Heart left ventricle (tissue), 16 donors: ENCODE data around the gene CHST11. TPM values are rescaled to one million over a fixed set of nuclear protein-coding genes. Genes with fewer than 3 reads are reported as not detected.

Experiments used
- ATAC-seq, 4 donors: fragments of 200-7000 bp; cut with Tn5 transposase; one replicate each; pipeline ENCODE4 v1.9.1; 2020 to 2022; ENCODE audit warnings: moderate library complexity in 4 of 4, mild to moderate bottlenecking in 3 of 4, moderate number of reproducible peaks in 1 of 4
- DNase-seq, 5 donors: peaks; one replicate each; pipeline ENCODE4 v3.0.0-alpha.2; 2020
- H3K27ac ChIP-seq, 12 donors: fragments of 200-600 bp; sonication (generic) in 4 of 12; one replicate each; pipeline versions ENCODE4 v1.5.0 to v1.8.0; 2016 to 2022; ENCODE audit warnings: mild to moderate bottlenecking in 2 of 12
- H3K27me3 ChIP-seq, 9 donors: fragments of 200-600 bp; sonication (generic) in 2 of 9; one replicate each; pipeline versions ENCODE4 v1.5.1 to v1.8.0; 2016 to 2022; ENCODE audit warnings: mild to moderate bottlenecking in 3 of 9
- H3K36me3 ChIP-seq, 9 donors: fragments of 200-600 bp; sonication (generic) in 2 of 9; one replicate each; pipeline versions ENCODE4 v1.5.0 to v1.8.0; 2018 to 2022; ENCODE audit warnings: mild to moderate bottlenecking in 2 of 9
- H3K4me1 ChIP-seq, 12 donors: fragments of 200-600 bp; sonication (generic) in 4 of 12; one replicate each; pipeline versions ENCODE4 v1.5.0 to v1.8.0; 2016 to 2022; ENCODE audit warnings: mild to moderate bottlenecking in 3 of 12
- H3K4me3 ChIP-seq, 12 donors: fragments of 200-600 bp; sonication (generic) in 4 of 12; one replicate each; pipeline versions ENCODE4 v1.5.0 to v1.8.0; 2017 to 2022; ENCODE audit warnings: mild to moderate bottlenecking in 9 of 12, moderate library complexity in 4 of 12
- H3K9me3 ChIP-seq, 12 donors: fragments of 200-600 bp; sonication (generic) in 4 of 12; one replicate each; pipeline versions ENCODE4 v1.5.0 to v1.8.0; 2016 to 2022; ENCODE audit warnings: mild to moderate bottlenecking in 1 of 12
- CTCF ChIP-seq, 12 donors: fragments of 200-600 bp; sonication (generic) in 4 of 12; IDR thresholded peaks; one replicate each; pipeline versions ENCODE4 v1.5.0 to v1.8.0; 2018 to 2022; ENCODE audit warnings: antibody characterized with exemption in 12 of 12, mild to moderate bottlenecking in 5 of 12
- POLR2A ChIP-seq, 2 donors: fragments of 450-650 bp; IDR thresholded peaks; one replicate each; pipeline ENCODE4 v1.6.1; 2017; ENCODE audit warnings: antibody characterized with exemption in 2 of 2, mild to moderate bottlenecking in 2 of 2, moderate library complexity in 2 of 2
- WGBS, 4 donors: extraction: QIAGEN DNeasy Blood & Tissue Kit in 2 of 4; methylation state at CpG; one replicate each; pipeline versions ENCODE4 v1.1.5 to v1.1.7; 2013 to 2018; 5-methylcytosine and 5-hydroxymethylcytosine counted together
- intact Hi-C, 10 donors: fragments of 100-400 bp; cut with DNase I; formaldehyde crosslinking; loops; one replicate each; pipeline versions ENCODE4 v1.11.1 to v1.14.2; 2022
- polyA plus RNA-seq, 2 donors: library from polyadenylated mRNA; stranded (reverse); fragments of 200-250 nt; gene quantifications; one replicate each; pipeline ENCODE4 v1.2.3, GENCODE V29; 2013
- total RNA-seq, 9 donors: library from RNA; depleted of rRNA in 2 of 9; stranded (reverse); fragments of >200 nt in 2 of 9; fragmentation: NEBNext Ultra II Directional in 3 of 9; extraction: Animal tissue kit (Norgen Biotek cat#: 25700) in 3 of 9; gene quantifications; one replicate each; pipeline versions ENCODE4 v1.1.0 to v1.2.4, GENCODE V29; 2016 to 2023
- donor health status: ischemic (EF 13 %, LVEDD 7.1; RV severe dilation, severe dysfunction).
- donor health status: healthy with polysubstance abuse.
- donor health status: DM: no; HTN: yes; CAD: no.
- donor health status: DM: no; HTN: no; CAD: no.
- donor health status: ischemic (EF 25% LVEDD 6.9; RV normal size, moderate dysfunction).
- donor health status: ischemic (EF 25% LVEDD 5.7; RV mildly dilated, moderate dysfunction).
- donor health status: healthy.
- donor health status: DM: yes; HTN: yes; CAD: no.
- donor health status: ischemic (EF 35%, LVEDD 5.7; RV mildly dilated, moderate dysfunction).
- donor health status: nonischemic (EF 11% LVEDD 7.7; RV severe dilation, severe dysfunction).
- donor health status: DM: yes; HTN: yes; CAD: no.
- donor health status: PGD.
- donor health status: ischemic (EF 29% LVEDD 5.4; RV normal size, mild dysfunction).
- donor health status: nonischemic (EF 23%, LVEDD 6.1; RV moderate dilation, normal function).

The CHST11 gene
- total and polyA plus RNA-seq, 11 donors: 1.1 to 16.9 (median 3.4) TPM

- Histone ChIP-seq H3K36me3 (no peaks in the 10 kb centered on the region), H3K4me1 (peaks cover 0 to 67% (median 16%) of the 10 kb centered on the region in 12 donors), H3K4me3 (no peak overlapping the region), H3K27ac (peak overlapping the region in 1 of 12 donors; percentile 1), H3K27me3 (no peaks in the 10 kb centered on the region), H3K9me3 (no peaks in the 10 kb centered on the region)
- ATAC-seq (no peak), DNase-seq (no peak)
- WGBS, 4 donors: 59 to 70% (median 67%) methylated on average over 7 of the region's 7 CpGs
- TF ChIP-seq CTCF (IDR thresholded peaks at IDR 0.05) (no peak), POLR2A (IDR thresholded peaks at IDR 0.05) (no peak)
- intact Hi-C loops: no loop called here
Observed at GRCh38 chr12:104505095-104505818, 48.5 kb downstream of the CHST11 start.

GRCh38 chr12:104506676-104507401 is 50.1 kb downstream of the CHST11 start:
- Histone ChIP-seq H3K27ac (peak overlapping the region in 2 of 12 donors; percentile 43 to 47), H3K9me3 (no peaks in the 10 kb centered on the region), H3K4me3 (no peak overlapping the region), H3K27me3 (no peaks in the 10 kb centered on the region), H3K36me3 (no peaks in the 10 kb centered on the region), H3K4me1 (peaks cover 0 to 70% (median 23%) of the 10 kb centered on the region in 12 donors)
- 27 to 33% (median 29%) methylated on average over 13 to 14 of the region's 14 CpGs for WGBS, 4 donors
- intact Hi-C loops: no loop called here
- peak in 3 of 5 donors; percentile 41 to 58 (median 47) for DNase-seq
- no peak for TF ChIP-seq CTCF (IDR thresholded peaks at IDR 0.05)
- peak; percentile 50 to 88 (median 82) for ATAC-seq

GRCh38 chr12:104507672-104508071 is 50.9 kb downstream of the CHST11 start:
- DNase-seq (no peak), ATAC-seq (no peak)
- no peaks in the 10 kb centered on the region for H3K9me3 ChIP-seq
- H3K4me1 ChIP-seq: peaks cover 0 to 68% (median 23%) of the 10 kb centered on the region in 12 donors
- no peaks in the 10 kb centered on the region for H3K36me3 ChIP-seq
- no peak overlapping the region for H3K4me3 ChIP-seq
- TF ChIP-seq POLR2A (IDR thresholded peaks at IDR 0.05) (no peak), CTCF (IDR thresholded peaks at IDR 0.05) (no peak)
- no peaks in the 10 kb centered on the region for H3K27me3 ChIP-seq
- WGBS, 4 donors: 93 to 99% (median 98%) methylated on average over 3 of the region's 3 CpGs
- intact Hi-C loops: no loop called here
- H3K27ac ChIP-seq: peak overlapping the region in 1 of 12 donors; percentile 47

GRCh38 chr12:104508752-104509446 is 52.2 kb downstream of the CHST11 start:
- no peak for DNase-seq
- WGBS, 4 donors: 97 to 100% (median 98%) methylated on average over 2 of the region's 2 CpGs
- Histone ChIP-seq H3K4me1 (peaks cover 0 to 63% (median 23%) of the 10 kb centered on the region in 12 donors), H3K27ac (no peak overlapping the region), H3K36me3 (no peaks in the 10 kb centered on the region), H3K9me3 (no peaks in the 10 kb centered on the region), H3K27me3 (no peaks in the 10 kb centered on the region), H3K4me3 (no peak overlapping the region)
- ATAC-seq: no peak
- TF ChIP-seq POLR2A (IDR thresholded peaks at IDR 0.05) (no peak), CTCF (IDR thresholded peaks at IDR 0.05) (no peak)
- intact Hi-C loops: no loop called here
